MM.1S (cell line): ENCODE data around the gene PCCA.

Experiments used
- DNase-seq: peaks from one replicate; pipeline ENCODE4 v3.0.0-alpha.2; 2015
- H2AFZ ChIP-seq: fragments of 300-600 bp; sonication (generic); 2 replicates; pipeline ENCODE4 v1.6.0; 2016; ENCODE audit warnings: antibody characterized with exemption, low read length
- H3F3A ChIP-seq: fragments of 300-600 bp; sonication (generic); 2 replicates; pipeline ENCODE4 v1.6.1; 2016; ENCODE audit warnings: mild to moderate bottlenecking, antibody characterized with exemption, low read length, moderate library complexity, mixed read lengths; ENCODE audit not compliant: insufficient read depth
- H3K27ac ChIP-seq: fragments of 300-600 bp; sonication (generic); 2 replicates; pipeline ENCODE4 v1.5.1; 2016; ENCODE audit warnings: mild to moderate bottlenecking, low read length
- H3K27me3 ChIP-seq: fragments of 300-600 bp; sonication (generic); replicated peaks from 2 replicates; pipeline ENCODE4 v1.6.0; 2016; ENCODE audit warnings: low read length; ENCODE audit not compliant: insufficient read depth
- H3K36me3 ChIP-seq: fragments of 300-600 bp; sonication (generic); replicated peaks from 2 replicates; pipeline ENCODE4 v1.6.1; 2016; ENCODE audit warnings: mild to moderate bottlenecking, low read length, mixed read lengths; ENCODE audit not compliant: insufficient read depth
- H3K4me1 ChIP-seq: fragments of 300-600 bp; sonication (generic); 2 replicates; pipeline ENCODE4 v1.6.1; 2016; ENCODE audit warnings: low read length, mixed read lengths
- H3K4me2 ChIP-seq: fragments of 300-600 bp; sonication (generic); 2 replicates; pipeline ENCODE4 v1.6.0; 2016; ENCODE audit warnings: low read depth, low read length
- H3K4me3 ChIP-seq: fragments of 300-600 bp; sonication (generic); 2 replicates; pipeline ENCODE4 v1.5.1; 2016; ENCODE audit warnings: low read length, mixed read lengths
- H3K79me2 ChIP-seq: fragments of 300-600 bp; sonication (generic); 2 replicates; pipeline ENCODE4 v1.6.1; 2016; ENCODE audit warnings: mixed run types, low read length, mixed read lengths
- H3K9ac ChIP-seq: fragments of 300-600 bp; sonication (generic); 2 replicates; pipeline ENCODE4 v1.6.1; 2016; ENCODE audit warnings: low read length, mixed read lengths
- H3K9me2 ChIP-seq: fragments of 300-600 bp; sonication (generic); replicated peaks from 2 replicates; pipeline ENCODE4 v1.6.1; 2016; ENCODE audit warnings: mild to moderate bottlenecking, low read length, mixed read lengths; ENCODE audit not compliant: insufficient read depth
- H3K9me3 ChIP-seq: fragments of 300-600 bp; sonication (generic); replicated peaks from 2 replicates; pipeline ENCODE4 v1.6.1; 2016; ENCODE audit warnings: mild to moderate bottlenecking, low read length, mixed read lengths; ENCODE audit not compliant: insufficient read depth
- H4K20me1 ChIP-seq: fragments of 300-600 bp; sonication (generic); 2 replicates; pipeline ENCODE4 v1.6.1; 2016; ENCODE audit warnings: mild to moderate bottlenecking, low read length, moderate library complexity, mixed read lengths; ENCODE audit not compliant: insufficient read depth
- EZH2 ChIP-seq: fragments of 300-600 bp; sonication (generic); optimal IDR thresholded peaks from 2 replicates; pipeline ENCODE3; 2017; ENCODE audit warnings: low read depth, mild to moderate bottlenecking, antibody characterized with exemption, low read length, mixed read lengths
- EZH2phosphoT487 ChIP-seq: fragments of 300-600 bp; sonication (generic); IDR thresholded peaks from 2 replicates; pipeline ENCODE4 v1.6.1; 2018; ENCODE audit warnings: antibody characterized with exemption, low read length
- TF ChIP-seq, protein P1 (sequence below): fragments of 300-600 bp; sonication (generic); IDR thresholded peaks from 2 replicates; pipeline ENCODE4 v1.5.1; 2016; ENCODE audit warnings: antibody characterized with exemption, low read length, mixed read lengths

The PCCA gene

DNA sequence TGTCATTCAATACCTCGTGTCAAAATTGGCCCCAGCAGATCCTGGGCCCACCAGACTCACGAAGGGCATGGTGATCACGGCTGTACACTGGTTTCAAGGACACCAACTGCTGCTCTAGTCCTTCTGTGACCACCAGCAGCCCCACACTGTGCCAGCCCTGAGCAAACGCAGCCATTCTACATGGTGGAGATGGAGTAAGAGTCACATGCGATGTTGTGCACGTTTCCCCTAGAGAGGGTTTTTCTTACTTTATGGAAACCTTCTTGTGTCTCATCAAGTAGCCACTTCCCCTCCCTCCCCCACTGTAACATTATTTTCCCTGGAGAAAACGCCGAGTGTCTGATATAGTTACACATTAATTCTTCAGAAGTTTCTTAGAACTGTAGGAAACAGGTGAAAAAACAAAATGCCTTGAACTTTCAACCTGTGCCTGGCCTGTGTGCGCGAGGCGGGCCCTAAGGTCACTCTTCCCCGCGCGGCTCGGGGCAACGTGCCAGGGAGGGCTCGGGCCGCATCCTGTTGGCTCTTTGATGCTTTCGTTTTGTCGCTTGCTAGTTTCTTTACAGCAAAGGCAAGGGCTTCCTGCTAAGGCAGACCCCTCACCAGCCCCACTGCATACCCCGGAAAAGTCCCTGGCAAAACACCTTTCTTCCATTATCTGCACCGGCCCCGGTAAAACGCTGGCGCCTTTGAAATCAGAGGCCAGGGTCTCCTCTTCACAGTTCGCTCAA, 455.1 kb downstream of the PCCA start:
- H3F3A ChIP-seq: peaks cover 5% of the 10 kb centered on the region; the same call in 1 of the 2 replicates
- TF ChIP-seq, protein P1, sequence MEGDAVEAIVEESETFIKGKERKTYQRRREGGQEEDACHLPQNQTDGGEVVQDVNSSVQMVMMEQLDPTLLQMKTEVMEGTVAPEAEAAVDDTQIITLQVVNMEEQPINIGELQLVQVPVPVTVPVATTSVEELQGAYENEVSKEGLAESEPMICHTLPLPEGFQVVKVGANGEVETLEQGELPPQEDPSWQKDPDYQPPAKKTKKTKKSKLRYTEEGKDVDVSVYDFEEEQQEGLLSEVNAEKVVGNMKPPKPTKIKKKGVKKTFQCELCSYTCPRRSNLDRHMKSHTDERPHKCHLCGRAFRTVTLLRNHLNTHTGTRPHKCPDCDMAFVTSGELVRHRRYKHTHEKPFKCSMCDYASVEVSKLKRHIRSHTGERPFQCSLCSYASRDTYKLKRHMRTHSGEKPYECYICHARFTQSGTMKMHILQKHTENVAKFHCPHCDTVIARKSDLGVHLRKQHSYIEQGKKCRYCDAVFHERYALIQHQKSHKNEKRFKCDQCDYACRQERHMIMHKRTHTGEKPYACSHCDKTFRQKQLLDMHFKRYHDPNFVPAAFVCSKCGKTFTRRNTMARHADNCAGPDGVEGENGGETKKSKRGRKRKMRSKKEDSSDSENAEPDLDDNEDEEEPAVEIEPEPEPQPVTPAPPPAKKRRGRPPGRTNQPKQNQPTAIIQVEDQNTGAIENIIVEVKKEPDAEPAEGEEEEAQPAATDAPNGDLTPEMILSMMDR: no peak
- TF ChIP-seq EZH2: no peak
- TF ChIP-seq EZH2phosphoT487: no peak
- H3K9me3 ChIP-seq: no peaks in the 10 kb centered on the region
- no peak for DNase-seq
- 0 out of 2 replicates have a peak, but pooled peaks cover 9% of the 10 kb centered on the region for H3K27me3 ChIP-seq
- no peaks in the 10 kb centered on the region for H3K36me3 ChIP-seq
- no peak overlapping the region for H3K4me2 ChIP-seq
- no peak overlapping the region for H2AFZ ChIP-seq
- no peak overlapping the region for H3K9ac ChIP-seq
- no peak overlapping the region for H3K4me3 ChIP-seq
- no peaks in the 10 kb centered on the region for H4K20me1 ChIP-seq
- H3K9me2 ChIP-seq: no peaks in the 10 kb centered on the region
- no peak overlapping the region for H3K27ac ChIP-seq
- peaks cover 10% of the 10 kb centered on the region for H3K4me1 ChIP-seq
- H3K79me2 ChIP-seq: no peaks in the 10 kb centered on the region

DNA sequence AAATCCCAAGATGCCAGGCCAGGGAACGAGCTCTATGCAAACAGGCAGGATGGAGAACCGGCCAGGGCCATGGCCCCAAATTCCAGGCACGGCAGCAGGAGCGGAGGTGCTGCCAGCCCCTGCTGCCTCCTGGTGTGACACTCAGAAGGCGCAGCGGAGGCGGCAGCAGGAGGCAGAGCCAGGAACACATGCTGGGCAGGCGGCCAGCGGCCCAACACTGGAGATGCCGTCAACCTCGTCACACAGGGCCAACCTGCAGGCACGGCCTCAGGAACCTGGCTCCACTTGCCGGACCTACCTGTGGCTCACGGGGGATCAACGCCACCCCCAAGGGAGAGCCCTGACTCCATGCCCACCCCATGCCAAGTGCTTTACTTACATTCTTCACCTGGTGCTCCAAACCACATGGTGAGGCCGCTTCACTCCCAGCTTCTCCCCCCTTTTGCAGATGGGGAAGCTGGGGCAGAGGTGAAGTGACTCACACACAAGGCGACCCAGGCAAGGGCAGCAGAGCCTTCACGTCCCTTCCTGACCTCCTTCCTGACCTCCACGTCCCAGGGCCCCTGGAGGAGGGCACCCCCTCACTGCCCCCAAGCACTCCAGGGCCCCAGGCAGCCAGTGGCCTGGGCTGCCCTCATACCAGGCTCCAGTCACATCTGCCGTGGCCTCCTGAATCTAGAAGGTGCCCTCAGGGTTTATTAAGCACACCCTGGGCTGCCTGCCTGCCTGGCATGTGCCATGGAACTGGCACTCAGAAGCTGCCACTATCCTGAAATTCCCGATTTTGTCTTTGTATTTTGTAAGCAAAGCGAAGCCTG, 456.2 kb downstream of the PCCA start:
- DNase-seq: no peak
- Histone ChIP-seq H3K27ac (no peak overlapping the region), H3K4me2 (no peak overlapping the region), H3K9me2 (no peaks in the 10 kb centered on the region), H3F3A (peaks cover 5% of the 10 kb centered on the region; the same call in 1 of the 2 replicates), H4K20me1 (no peaks in the 10 kb centered on the region), H3K4me3 (no peak overlapping the region), H3K79me2 (no peaks in the 10 kb centered on the region), H2AFZ (no peak overlapping the region), H3K36me3 (no peaks in the 10 kb centered on the region), H3K27me3 (0 out of 2 replicates have a peak, but pooled peaks cover 6% of the 10 kb centered on the region), H3K4me1 (peaks cover 9% of the 10 kb centered on the region), H3K9ac (no peak overlapping the region), H3K9me3 (no peaks in the 10 kb centered on the region)
- TF ChIP-seq, protein P1: no peak
- TF ChIP-seq EZH2 (no peak), EZH2phosphoT487 (no peak)

DNA sequence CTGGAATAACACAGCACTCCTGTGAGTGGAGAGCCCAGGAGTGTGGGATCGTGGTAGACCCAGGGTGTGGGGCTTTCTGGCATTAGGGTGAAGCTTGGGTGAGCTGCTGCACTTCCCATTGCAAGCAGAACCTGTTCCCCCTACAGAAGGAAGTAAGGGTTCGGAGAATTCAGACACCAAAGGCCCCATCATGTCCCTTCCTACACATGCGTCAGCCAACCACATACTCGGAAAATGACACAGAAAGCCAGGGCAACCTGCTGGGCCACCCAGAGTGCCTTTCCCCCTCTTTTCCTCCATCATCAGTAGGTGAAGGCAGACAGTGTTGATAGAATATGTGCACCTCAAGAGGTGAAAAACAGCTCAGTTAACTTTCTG, 456.8 kb downstream of the PCCA start:
- Histone ChIP-seq H2AFZ (no peak overlapping the region), H3K4me2 (no peak overlapping the region), H3K9me2 (no peaks in the 10 kb centered on the region), H3K27ac (no peak overlapping the region), H4K20me1 (no peaks in the 10 kb centered on the region), H3K9me3 (no peaks in the 10 kb centered on the region), H3K36me3 (no peaks in the 10 kb centered on the region), H3K27me3 (0 out of 2 replicates have a peak, but pooled peaks cover 6% of the 10 kb centered on the region), H3K79me2 (no peaks in the 10 kb centered on the region), H3F3A (peaks cover 5% of the 10 kb centered on the region; the same call in 1 of the 2 replicates), H3K9ac (no peak overlapping the region), H3K4me3 (no peak overlapping the region), H3K4me1 (peaks cover 9% of the 10 kb centered on the region)
- DNase-seq: no peak
- TF ChIP-seq EZH2 (no peak), EZH2phosphoT487 (no peak)
- TF ChIP-seq, protein P1: no peak
